GM10847 (cell line): ENCODE data around the gene COL4A2.

ENCODE experiments used
- POLR2A ChIP-seq: IDR thresholded peaks from 2 replicates; pipeline ENCODE4 v1.6.1; 2011; ENCODE audit not compliant: insufficient read length; ENCODE audit errors: extremely low read depth

COL4A2 gene

DNA sequence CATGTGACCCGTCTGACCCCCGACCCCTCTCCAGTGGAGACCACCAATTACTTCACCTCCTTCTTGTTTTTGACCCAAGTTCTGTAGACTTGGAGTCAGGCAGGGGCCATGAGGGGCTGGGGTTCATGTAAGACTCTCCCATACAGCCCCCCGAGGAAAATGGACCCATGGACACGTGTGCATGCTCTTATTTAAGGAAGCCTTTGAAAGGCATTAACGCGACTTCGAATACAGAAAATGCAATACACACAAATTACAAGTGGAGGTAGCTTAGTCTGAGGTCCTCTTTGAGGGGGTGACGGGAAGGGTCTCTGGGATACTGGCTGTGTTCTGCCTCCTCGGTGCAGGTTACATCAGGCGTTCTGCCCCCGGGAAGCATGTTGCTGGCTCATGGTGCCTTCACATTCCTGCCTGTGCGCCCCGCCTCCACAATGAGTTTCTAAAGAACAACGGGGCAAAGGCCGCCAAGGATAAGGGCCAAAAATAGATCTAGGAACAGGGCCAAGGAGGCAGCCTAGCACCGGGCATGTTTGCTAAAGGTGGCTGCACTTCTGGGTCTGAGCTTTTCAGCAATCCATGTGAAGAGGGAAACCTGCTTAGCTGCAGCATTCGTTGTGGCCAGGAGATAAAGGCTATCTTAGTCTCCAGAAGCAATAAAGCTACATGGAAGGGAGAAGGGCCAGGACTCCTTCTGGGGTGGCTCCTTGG is 199.9 kb downstream of the COL4A2 start:
- no peak for TF ChIP-seq POLR2A

DNA sequence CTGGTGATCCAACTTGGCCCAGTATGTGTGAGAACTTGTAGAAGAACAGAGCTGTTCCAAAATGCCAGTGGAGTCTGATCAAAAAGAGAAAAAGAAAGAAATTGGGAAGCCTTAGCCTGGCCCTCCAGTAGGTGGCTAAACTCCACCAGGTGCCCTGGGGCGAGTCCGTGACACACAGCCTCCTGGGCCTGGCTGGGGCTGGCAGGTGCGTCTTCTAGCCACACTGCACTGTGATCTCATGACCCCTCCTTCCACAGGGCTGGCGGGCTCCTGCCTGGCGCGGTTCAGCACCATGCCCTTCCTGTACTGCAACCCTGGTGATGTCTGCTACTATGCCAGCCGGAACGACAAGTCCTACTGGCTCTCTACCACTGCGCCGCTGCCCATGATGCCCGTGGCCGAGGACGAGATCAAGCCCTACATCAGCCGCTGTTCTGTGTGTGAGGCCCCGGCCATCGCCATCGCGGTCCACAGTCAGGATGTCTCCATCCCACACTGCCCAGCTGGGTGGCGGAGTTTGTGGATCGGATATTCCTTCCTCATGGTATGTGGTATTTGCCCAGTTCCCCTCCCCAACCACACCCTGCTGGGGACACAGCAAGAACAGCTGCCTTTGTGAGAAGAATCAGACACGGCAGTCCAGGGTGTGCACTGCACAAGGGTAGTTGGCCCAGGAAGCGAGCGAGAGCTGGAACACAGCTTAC is 200.7 kb downstream of the COL4A2 start:
- no peak for TF ChIP-seq POLR2A

DNA sequence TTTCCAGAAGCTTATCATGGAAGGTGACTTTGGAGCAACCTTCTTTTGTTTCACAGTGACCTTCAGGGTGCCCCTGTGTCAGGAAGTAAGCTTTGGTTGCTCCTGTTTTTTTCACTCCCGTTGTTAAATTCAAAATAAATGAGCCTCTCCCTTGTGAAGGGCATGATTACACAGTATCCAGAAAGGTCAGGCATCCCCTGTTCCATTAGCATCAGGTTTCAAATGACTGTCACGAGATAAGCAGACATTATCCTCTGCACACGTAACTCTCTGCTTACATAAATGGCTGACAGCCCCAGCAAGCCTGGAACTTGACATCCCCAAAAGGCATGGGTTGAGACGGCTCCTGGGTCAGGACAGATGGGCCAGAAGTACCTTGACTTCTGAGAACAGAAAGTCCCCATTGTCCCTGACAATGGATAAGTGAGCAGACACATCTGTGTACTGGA is 202.4 kb downstream of the COL4A2 start:
- TF ChIP-seq POLR2A: no peak

DNA sequence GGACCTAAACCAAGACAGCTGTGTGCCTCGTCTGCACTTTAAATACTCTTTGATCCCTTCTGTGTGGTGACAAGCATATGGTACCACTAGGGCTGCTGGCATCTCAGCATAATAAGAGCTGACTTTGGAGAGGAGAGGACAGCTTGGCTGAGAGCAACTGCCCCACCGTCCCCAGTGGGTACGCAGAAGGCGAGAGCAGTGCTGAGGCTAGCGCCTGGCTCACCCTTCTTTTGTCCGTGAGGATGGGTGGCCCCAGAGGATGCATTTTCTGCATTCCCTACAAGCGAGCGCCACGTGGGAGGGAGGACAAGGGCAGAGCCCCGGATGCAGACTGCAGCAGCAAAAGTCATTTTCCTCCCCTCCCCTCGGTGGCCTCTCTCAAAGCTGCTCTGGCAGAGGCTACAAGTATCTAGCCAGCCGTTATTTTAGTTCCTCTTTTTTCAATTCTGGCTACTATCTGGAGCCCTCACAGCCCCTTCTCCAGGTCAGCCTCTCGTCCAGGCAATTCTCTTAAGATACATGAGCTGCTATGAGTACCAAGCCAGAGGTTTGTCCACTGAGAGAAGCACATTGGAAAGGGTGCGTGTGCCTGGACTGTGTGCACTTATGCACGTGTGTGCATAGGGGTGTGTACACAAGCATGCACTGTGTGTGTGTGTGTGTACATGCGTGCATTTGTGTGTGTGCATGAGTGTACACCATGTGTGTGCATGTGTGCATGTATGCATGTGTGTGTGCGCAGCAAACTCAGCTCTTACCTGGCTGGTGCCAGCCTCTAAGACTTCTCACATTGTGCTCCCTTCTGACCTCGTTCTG is 203.1 kb downstream of the COL4A2 start:
- TF ChIP-seq POLR2A: no peak

DNA sequence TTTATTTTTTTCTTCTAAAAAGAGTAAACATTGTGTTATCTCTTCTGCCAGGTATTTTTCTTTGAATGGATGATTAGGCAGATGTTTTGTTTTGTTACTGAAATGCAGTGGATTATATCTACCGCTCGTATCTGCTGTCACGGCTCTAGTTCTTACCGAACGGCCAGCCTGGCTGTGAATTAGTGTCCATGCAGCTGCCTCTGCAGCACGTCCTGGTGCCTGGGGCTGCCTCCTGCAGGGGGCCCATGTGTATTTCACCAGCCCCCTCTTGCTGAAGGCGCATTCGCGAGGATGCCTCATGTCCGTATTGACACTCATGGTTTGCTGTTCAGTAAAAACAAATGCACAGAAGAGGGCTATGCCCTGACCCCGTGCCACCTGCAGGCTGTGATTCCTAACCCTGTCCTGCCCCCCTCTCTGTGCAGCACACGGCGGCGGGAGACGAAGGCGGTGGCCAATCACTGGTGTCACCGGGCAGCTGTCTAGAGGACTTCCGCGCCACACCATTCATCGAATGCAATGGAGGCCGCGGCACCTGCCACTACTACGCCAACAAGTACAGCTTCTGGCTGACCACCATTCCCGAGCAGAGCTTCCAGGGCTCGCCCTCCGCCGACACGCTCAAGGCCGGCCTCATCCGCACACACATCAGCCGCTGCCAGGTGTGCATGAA is 204.6 kb downstream of the COL4A2 start:
- no peak for TF ChIP-seq POLR2A

DNA sequence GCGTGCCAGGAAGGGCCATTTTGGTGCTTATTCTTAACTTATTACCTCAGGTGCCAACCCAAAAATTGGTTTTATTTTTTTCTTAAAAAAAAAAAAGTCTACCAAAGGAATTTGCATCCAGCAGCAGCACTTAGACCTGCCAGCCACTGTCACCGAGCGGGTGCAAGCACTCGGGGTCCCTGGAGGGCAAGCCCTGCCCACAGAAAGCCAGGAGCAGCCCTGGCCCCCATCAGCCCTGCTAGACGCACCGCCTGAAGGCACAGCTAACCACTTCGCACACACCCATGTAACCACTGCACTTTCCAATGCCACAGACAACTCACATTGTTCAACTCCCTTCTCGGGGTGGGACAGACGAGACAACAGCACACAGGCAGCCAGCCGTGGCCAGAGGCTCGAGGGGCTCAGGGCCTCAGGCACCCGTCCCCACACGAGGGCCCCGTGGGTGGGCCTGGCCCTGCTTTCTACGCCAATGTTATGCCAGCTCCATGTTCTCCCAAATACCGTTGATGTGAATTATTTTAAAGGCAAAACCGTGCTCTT is 205.2 kb downstream of the COL4A2 start:
- TF ChIP-seq POLR2A: no peak

DNA sequence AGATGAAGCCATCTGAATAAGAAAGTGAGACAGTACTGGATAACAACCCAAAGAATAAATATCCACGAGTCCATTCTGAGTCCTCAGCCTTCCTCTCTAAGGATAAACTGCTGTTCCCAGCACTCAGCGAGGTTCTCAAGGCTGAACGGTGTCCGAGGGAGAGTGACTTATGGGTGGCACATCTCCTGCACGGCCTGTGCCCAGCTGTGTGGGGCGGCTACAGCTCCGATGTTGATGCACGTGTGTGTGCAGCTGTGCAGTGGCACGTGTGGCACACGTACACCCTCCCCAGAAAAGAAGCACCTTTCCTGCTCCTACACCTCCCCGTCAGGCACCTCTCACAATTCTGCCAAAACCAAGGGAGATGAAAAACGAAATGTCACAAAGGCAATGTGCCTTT is 209.4 kb downstream of the COL4A2 start:
- no peak for TF ChIP-seq POLR2A

DNA sequence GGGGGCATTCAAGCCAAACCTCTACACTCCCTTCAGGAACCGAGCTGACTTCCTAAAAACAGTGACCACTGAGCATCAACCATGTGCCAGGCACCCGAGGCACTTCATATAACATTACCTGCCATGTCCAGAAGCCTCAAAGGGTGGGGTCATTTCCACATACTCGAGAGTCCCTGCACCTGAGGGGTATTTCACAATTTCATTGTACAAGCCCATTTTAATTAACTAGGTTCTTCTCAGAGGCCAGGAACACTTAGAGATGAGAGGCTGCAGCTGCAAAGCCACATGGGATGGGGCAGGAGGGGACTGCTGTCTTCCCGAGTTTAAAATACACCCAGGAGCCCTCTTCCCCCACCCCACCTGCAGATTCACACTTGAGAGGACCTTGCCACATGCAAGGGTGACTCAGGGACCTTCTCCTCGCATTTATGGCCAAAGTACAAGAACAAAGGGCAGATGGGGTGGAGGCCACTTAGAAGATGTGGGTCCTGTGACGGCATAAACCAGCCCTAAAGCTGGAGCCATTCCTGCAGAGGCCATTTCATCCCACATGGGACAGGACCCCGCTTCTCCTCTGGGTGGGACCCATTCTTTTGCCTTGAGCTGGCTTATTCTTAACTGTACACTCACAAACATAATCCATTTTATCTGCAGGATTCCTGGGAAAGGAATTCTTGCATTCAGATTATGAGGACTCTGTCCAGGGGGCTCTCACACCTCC is 210.6 kb downstream of the COL4A2 start:
- TF ChIP-seq POLR2A: no peak

DNA sequence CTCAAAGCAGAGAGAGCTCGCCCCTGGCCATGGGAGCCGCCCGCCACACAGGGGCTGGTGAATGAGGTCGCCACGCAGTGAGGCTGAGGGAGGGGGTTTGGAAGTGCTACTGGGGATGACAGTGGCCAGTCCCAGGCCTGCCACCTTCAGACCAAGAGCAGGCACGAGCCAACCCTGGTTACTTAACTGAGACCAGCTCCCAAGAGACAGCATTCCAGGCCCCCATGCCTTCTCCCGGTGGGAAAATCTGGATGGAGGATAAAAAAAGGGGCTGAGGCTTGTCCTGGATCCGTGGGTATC is 211.1 kb downstream of the COL4A2 start:
- no peak for TF ChIP-seq POLR2A

DNA sequence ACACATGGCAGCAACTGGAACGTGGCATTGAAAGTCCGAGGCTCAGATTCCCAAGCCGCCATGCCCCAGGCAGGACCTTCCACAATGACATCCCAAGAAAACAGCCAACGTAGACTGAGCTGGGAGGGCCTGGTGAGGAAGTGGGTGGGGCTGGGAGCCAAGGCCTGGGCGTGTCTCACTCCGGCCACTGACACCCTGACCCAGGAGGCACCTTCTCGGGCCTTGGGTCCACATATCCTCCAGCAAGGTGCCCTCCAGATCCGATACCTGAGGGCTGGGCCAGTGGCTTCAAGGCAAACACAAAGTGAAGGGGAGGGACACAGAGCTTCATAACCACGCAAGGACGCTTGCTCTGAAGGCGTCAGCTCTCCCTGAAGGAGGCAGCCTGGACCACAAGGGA is 211.5 kb downstream of the COL4A2 start:
- TF ChIP-seq POLR2A: no peak

DNA sequence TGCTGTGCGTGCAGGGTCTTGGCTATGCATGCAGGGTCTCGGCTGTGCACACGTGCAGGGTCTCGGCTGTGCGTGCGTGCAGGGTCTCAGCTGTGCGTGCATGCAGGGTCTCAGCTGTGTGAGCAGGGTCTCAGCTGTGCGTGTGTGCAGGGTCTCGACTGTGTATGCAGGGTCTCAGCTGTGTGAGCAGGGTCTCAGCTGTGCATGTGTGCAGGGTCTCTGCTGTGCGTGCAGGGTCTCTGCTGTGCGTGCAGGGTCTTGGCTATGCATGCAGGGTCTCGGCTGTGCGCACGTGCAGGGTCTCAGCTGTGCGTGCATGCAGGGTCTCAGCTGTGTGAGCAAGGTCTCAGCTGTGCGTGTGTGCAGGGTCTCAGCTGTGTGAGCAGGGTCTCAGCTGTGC is 212.0 kb downstream of the COL4A2 start:
- TF ChIP-seq POLR2A: no peak

DNA sequence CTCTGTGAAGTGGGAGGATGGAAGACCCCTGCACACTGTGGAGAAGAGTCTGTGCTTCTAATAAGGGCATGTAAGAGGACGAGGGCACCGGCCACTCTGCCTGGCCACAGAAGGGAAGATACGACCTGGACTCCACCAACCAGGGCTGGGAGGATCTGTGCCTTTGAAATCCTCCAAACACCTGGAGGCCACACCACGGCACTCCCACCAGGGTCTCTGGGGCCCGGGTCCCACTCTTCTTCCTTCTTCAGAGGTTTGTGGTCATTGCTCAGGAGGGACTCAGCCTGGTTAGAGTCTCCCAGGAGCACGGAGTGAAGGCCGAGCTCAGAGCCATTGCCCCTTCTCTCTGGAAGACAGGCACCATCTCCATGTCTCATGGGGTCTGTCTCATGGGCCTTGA is 212.4 kb downstream of the COL4A2 start:
- no peak for TF ChIP-seq POLR2A

DNA sequence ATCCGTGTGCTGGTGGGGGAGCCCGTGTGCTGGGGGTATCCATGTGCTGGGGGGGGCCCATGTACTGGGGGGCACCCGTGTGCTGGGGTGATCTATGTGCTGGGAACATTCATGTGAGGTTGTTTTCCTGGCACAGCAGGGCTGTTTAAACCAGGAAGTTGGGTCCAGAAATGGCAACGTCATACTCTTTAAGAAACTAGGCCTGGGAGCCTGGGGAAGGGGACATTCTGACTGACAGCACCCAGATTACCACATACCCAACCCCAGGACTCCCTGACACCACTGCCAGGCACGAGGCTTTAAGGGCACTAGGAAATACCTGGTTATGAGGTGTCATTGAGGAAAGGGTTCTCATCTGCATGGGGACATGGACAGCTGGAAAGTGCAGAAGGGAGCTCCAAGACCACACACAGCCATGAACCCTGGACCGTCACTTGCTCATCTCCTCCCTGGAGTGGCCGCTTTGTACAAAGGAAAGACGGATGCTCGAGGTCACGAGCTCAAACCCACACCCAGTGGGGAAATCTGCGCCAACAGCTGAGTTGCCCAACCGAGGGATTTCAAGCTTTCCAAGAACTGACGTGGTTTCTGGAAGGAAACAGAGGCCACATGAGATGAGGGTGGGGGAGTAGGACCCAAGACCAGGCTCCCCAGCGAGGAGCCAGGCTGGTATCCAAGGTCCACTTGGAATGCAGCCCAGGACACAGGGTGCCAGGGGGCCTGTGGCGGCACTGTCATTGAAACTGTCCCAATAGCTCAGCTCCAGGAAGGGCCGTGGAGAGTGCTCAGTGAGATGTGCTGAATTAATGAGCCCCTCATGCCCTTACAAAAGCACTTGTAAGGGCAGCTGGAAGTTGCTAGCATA is 213.6 kb downstream of the COL4A2 start:
- TF ChIP-seq POLR2A: no peak

DNA sequence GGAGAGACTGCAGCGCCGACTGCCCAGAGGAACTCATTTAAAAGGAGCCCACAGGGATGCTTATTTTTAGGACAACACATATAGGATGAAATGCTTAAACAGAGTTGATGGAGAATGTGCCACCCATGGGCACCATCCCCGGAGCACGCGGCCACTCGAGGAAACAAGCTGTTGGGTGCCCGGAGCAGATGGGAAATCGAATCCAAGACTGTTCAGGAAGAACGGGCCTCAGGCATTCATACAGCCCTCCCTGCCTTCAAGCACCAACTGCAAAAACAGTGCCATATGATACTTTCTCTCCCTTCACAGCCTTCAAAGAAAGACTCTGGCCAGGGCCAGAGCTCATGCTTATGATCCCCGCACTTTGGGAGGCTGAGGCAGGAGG is 214.2 kb downstream of the COL4A2 start:
- TF ChIP-seq POLR2A: no peak
